Glutamatergic neuron (in vitro differentiated cells): ENCODE results near the gene ENTR1. TPM values are rescaled to one million over a fixed set of nuclear protein-coding genes. Genes with fewer than 3 reads are reported as not detected.

Experiments
- DNase-seq: peaks from one replicate; pipeline ENCODE4 v3.0.0; 2022
- H3K27ac Mint-ChIP-seq: one replicate; pipeline ENCODE4 v1.8.0; 2020; ENCODE audit warnings: mild to moderate bottlenecking, mixed read lengths, inconsistent platforms; ENCODE audit not compliant: unreplicated experiment
- H3K27me3 Mint-ChIP-seq: one replicate; pipeline ENCODE4 v1.8.0; 2020; ENCODE audit warnings: mild to moderate bottlenecking, moderate library complexity, mixed read lengths, inconsistent platforms; ENCODE audit not compliant: unreplicated experiment
- H3K36me3 Mint-ChIP-seq: one replicate; pipeline ENCODE4 v1.8.0; 2020; ENCODE audit warnings: mild to moderate bottlenecking, mixed read lengths, inconsistent platforms; ENCODE audit not compliant: unreplicated experiment
- H3K4me1 Mint-ChIP-seq: one replicate; pipeline ENCODE4 v1.8.0; 2020; ENCODE audit warnings: mild to moderate bottlenecking, low read depth, mixed read lengths, inconsistent platforms; ENCODE audit not compliant: unreplicated experiment
- H3K4me3 Mint-ChIP-seq: one replicate; pipeline ENCODE4 v1.8.0; 2020; ENCODE audit warnings: mild to moderate bottlenecking, mixed read lengths, inconsistent platforms; ENCODE audit not compliant: unreplicated experiment
- H3K9me3 Mint-ChIP-seq: one replicate; pipeline ENCODE4 v1.8.0; 2020; ENCODE audit warnings: mild to moderate bottlenecking, moderate library complexity, mixed read lengths, inconsistent platforms; ENCODE audit not compliant: unreplicated experiment
- CTCF ChIP-seq: fragments of 200-600 bp; sonication (generic); IDR thresholded peaks from one replicate; pipeline ENCODE4 v1.5.0; 2021; ENCODE audit not compliant: partially characterized antibody, unreplicated experiment
- total RNA-seq: library from RNA; stranded (reverse); fragmentation: NEBNext Ultra II Directional; extraction: Animal tissue kit (Norgen Biotek cat#: 25700); gene quantifications from one replicate; pipeline ENCODE4 v1.2.1, GENCODE V29; 2021; ENCODE audit not compliant: unreplicated experiment

Gene ENTR1
- total RNA-seq, 1 donor from 2014 or later, result 61.2 TPM

DNA sequence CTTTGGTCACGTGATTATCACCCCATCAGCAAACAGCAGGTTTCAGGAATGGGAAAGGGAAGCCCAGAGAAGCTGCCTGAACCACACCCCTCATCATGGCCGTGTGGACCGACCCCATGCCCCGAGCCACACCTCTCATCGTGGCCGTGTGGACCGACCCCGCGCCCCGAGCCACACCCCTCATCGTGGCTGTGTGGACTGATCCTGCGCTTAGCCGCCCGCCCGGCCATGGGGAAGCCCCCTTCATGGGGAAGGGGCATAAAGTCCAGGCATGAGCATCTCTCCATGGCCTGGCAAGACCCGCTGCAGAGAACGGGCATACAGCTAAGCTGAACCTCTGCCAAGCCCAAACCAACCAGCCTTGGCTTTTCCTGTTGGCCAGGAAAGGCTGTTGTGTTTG, 16.9 kb downstream of the ENTR1 start:
- Mint-ChIP-seq H3K27ac (no peak overlapping the region), H3K4me3 (no peak overlapping the region), H3K36me3 (no peaks in the 10 kb centered on the region), H3K9me3 (peaks cover 5% of the 10 kb centered on the region), H3K4me1 (no peaks in the 10 kb centered on the region), H3K27me3 (peaks cover 1% of the 10 kb centered on the region)
- DNase-seq, result no peak
- TF ChIP-seq CTCF, result no peak

DNA sequence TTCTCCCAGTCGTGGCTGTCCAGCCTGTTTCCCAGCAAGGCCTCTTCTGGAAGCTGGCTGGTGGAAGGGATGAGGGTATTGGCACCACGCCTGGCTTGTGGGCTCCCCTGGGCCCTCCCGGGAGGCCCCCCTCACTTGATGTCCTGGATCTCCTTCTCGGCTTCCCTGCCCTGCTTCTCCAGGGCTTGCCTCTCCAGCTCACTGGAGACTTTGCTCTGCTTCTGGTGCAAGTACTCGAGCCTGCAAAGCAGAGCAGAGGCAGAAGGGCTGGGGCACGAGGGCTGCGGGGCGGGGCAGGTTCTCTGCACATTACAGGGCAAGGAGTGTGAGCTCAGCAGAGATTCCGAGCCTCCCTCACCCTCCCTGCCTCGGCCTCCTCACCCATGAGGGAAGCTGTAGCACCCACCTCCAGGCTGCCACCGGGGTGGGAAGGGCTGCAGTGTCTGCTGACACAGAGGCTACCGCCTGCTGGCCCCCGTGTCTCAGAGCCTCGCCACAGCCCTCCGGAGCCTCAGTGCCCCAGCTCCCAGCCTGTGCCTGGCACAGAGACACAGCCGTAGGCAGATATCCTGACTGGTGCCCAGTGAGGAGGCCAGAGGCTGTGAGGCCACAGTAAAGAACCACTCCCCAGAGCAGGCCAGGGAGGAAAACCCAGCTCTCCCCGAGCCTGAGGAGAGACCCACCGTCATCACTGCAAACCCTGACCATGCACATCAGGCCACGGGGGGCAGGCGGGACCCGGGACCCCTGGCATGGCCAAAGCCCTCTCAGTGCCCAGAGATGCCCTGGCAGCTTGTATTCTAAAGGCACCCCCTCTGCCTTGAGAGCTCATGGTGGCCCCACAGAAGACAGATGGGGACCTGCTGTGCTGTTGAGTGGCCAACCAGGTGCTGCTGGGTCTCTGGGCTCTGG, 17.6 kb downstream of the ENTR1 start:
- Mint-ChIP-seq H3K9me3 (peaks cover 3% of the 10 kb centered on the region), H3K4me3 (no peak overlapping the region), H3K4me1 (no peaks in the 10 kb centered on the region), H3K27me3 (peaks cover 1% of the 10 kb centered on the region), H3K36me3 (no peaks in the 10 kb centered on the region), H3K27ac (no peak overlapping the region)
- DNase-seq, result no peak
- TF ChIP-seq CTCF, result no peak

DNA sequence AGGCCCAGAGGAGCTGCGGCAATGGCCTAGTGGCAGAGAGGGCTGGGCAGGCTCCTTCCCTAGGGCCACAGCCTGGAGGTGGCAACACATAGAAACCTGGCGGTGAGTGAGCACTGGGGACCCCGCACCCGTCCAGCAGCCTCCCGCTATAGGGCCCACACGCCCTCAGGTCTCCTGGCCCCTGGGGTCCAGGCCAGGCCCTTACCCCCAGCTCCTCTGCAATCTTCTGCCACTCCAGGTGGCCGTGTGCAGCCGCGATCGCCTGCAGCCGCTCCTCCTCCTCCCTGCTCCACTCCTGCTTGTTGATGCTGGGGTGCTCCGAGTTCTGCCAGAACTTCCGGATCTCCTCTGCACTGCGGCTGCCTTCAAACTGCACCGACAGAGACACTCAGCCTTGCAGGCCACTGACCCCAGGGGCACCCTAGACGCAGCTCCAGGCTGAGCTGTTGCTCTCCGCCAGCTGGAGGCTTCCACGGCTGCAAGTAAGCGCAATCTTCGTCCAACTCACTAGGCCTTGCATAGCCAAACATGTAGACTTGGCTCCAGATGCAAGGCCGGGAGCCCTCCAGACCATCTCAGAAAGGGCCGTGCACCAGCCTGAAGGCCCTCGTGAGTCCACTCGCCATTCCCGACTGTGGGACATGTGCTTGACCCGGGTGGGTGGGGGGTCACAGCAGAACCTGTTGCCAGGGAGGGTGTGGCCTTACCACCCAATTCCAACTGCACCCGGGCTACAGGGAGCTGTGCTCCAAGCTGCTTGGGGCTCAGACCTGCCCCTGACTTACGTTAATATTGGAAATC, 18.5 kb downstream of the ENTR1 start:
- peaks cover 5% of the 10 kb centered on the region for H3K9me3 Mint-ChIP-seq
- TF ChIP-seq CTCF, result no peak
- no peak overlapping the region for H3K27ac Mint-ChIP-seq
- no peaks in the 10 kb centered on the region for H3K4me1 Mint-ChIP-seq
- H3K27me3 Mint-ChIP-seq, result peaks cover 1% of the 10 kb centered on the region
- DNase-seq, result no peak
- no peaks in the 10 kb centered on the region for H3K36me3 Mint-ChIP-seq
- H3K4me3 Mint-ChIP-seq, result no peak overlapping the region

GRCh38 chr9:136389396-136389795, 21.0 kb downstream of the ENTR1 start:
- Mint-ChIP-seq H3K27ac (no peak overlapping the region), H3K27me3 (no peaks in the 10 kb centered on the region), H3K36me3 (no peaks in the 10 kb centered on the region), H3K4me3 (no peak overlapping the region), H3K9me3 (peaks cover 1% of the 10 kb centered on the region), H3K4me1 (no peaks in the 10 kb centered on the region)
- no peak for TF ChIP-seq CTCF
- no peak for DNase-seq

DNA sequence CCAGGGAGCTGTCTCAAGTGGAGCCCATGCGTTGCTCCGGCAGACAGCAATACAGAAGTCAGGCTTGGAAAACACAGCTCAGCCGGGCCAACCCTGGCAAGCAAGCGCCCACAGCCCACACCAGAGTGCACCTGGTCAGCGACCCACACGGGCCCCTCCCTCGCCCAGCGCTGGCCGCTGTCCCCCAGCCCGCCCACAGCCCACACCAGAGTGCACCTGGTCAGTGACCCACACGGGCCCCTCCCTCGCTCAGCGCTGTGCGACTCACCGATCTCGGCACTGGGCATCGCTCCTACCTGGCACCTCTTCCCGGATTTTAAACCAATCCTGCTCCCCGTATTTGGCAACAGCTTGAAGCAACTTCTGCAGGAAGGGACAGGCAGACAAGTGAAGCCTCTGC, 23.2 kb downstream of the ENTR1 start:
- no peaks in the 10 kb centered on the region for H3K36me3 Mint-ChIP-seq
- TF ChIP-seq CTCF, result no peak
- no peak overlapping the region for H3K4me3 Mint-ChIP-seq
- no peaks in the 10 kb centered on the region for H3K4me1 Mint-ChIP-seq
- no peaks in the 10 kb centered on the region for H3K27me3 Mint-ChIP-seq
- H3K27ac Mint-ChIP-seq, result no peak overlapping the region
- H3K9me3 Mint-ChIP-seq, result peaks cover 1% of the 10 kb centered on the region
- no peak for DNase-seq
